NCI-H226 (cell line): Measurements from ENCODE around the gene MEA1.
"Not testable (repeated sequence)": the region's sequence is repeated elsewhere in the genome, so short reads cannot be mapped to it uniquely, and the experiment has no call there.

ENCODE experiments used
- DNase-seq: peaks from one replicate; pipeline ENCODE4 v3.0.0-alpha.2; 2015

The MEA1 gene

DNA sequence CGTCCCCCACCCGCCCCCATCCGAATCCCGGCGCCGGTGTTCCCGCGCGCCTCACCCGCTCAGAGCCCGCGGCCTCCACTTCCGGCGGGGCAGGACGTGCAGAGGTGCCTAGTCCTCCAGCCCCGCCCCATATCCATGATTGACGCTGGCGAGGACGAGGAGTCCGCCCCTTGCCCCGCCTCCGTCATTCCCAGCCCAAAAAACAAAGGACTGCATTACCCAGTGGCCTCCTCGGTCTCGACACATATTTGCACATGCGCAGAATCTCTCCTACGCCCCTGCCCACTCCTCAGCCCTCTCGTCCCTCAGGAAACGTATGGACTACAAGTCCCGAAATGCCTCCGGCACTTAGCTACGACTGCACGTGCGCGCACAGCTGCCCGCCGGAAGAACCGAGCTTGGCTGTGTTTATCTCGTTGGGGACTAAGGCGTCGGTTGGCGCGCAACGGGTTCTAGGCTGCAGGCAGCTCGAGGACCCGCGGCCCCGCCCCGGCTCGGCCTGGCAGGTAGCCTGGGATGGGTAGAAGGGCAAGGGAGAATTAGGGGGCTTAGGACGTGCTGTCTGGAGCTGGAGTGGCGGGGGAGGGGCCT is at the start of gene MEA1, which contains the start of gene KLHDC3:
MEA1 (minus strand) TSS at position 104 of the 591 bp plus-strand sequence. CDS start 133 bp downstream, outside the sequence.
KLHDC3 (plus strand) TSS at position 407 of the 591 bp plus-strand sequence. CDS start 2,944 bp downstream, outside the sequence.
- DNase-seq = peak; percentile 99

GRCh38 chr6:43062818-43063217 is 49.1 kb upstream of the MEA1 start:
- no peak for DNase-seq

GRCh38 chr6:43061861-43062260 is 48.1 kb upstream of the MEA1 start:
- peak; percentile 17 for DNase-seq

DNA sequence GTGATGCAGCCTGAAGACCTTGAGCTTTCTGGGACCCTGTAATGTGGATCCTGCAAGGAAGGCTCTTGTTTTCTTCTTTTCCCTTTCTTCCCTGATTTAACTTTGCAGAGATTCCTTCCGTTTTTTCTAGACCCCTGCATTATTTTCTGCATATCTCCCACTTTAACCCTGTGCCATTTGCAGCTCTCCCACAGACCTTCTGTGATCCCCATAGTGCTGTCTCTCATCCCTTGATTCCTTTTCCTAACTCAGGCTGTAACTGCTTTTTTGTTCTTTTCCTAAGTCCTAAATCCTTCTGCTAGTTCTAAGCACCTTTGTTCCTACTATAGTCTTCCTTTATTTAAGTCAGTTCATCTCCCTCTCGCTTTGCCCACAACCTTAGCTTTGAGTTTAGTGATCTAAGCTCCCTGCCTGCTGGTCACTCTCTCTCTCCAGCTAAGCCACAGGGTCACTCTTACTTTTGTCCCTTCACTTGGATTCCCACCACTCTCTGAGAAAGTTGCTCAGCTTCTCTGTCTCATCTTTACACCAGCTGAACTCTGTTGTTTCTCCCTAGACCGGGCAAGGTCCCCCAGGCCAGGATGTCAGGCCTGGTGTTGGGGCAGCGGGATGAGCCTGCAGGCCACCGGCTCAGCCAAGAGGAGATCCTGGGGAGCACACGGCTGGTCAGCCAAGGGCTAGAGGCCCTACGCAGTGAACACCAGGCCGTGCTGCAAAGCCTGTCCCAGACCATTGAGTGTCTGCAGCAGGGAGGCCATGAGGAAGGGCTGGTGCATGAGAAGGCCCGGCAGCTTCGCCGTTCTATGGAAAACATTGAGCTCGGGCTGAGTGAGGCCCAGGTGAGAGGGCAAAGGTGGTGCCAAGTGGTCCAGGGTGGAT is 47.2 kb upstream of the MEA1 start:
- DNase-seq = no peak

DNA sequence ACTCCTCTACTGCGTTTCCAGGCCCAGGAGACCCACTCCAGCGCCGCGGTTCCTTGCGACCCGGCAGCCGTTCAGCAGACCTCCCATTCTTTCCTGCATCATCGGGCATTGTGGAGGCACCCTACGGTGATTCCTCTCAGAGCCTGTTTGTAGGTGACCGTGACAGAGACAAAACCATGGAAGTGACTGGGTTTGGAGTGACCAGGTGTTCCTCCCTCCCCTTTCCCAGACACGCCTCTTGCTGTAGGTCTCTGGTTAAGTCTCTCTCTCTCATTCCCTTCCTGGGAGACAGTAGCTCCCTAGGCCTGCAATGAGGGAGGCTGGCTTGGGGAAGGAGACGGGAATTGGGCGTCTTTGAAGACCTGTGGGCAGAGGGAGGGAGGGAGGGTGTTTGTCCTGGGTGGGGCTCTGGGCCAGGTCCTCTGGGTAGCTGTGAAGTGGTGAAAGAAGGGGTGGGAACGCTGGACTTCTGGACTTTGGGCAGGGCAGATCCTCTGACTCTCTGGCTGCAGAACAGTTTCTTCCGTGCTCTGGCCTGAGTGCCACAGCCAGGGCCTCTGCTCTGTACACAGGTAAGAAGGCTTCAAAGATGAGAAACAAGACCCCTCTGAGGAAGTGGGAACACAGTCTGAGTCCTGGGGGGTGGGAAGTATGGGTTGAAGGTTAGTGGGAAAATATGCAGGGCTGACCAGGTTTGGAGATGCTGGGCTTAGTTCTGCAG is 46.4 kb upstream of the MEA1 start:
- no peak for DNase-seq

DNA sequence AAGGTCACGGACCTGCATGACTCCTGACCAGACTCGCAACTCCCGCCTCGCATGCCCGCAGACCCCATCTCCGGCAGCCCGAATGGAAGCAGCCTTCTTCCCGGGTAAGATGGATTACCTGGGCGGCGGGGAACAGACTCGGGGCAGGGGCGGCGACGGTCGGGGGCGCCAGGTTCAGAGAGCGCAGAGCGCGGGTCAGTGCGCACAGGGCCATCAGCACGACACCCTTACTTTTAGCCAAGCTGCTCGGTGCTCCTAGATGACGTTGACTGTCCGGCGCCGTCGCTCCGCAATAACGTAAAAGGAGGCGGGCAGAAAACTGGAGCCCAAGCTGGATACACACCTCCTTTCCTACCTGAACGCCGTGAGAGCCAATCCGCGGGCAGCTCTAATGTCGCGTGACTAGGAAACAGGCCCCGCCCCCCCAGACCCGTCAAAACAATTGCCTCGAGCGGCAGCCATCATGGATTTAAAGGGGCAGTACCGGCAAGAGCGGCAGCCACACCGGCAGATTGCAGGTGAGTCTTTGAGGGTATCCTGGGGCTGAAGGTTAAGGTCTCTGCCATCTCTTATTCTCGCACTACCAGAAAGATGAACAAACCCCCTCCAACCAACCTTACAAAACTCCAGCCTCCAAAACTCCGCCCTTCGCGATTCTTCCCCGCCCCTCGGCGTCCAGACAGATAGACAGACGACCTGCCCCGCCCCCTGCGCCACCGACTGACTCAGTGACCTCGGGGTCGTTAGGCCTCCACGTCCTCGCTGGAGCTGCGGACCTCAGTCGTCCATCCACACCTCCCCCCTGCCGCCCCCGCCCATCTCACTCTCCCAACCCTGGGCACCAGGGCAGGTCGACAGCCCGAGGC is 45.7 kb upstream of the MEA1 start, which contains the start of the genes KLC4 and MRPL2:
KLC4 (plus strand) TSS at position 464 of the 866 bp plus-strand sequence. CDS start 1,705 bp downstream, outside the sequence.
MRPL2 (minus strand) TSS at position 267 of the 866 bp plus-strand sequence; CDS start at position 214, 53 bp downstream.
- peak; percentile 95 for DNase-seq

GRCh38 chr6:43058531-43058930 is 44.8 kb upstream of the MEA1 start:
- no peak for DNase-seq

DNA sequence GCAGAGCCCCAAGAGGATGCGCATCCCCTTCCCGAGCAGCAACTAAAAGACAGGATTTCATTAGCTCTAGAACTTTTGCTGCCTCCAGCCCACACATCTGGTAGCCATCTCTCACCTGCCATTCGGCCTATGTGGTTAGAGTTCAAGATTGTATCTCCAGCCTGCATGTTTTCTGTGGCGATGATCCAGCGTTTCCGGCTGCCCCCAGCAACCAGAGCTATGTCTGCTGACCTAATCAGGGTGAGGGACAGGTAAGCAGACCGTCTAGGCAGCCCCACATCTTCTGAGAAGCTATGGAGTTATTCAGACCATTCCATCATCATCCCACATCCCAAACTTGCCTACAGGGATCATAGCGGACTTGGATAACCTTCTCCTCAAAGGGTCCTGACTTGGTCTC is 42.2 kb upstream of the MEA1 start:
- DNase-seq = no peak

DNA sequence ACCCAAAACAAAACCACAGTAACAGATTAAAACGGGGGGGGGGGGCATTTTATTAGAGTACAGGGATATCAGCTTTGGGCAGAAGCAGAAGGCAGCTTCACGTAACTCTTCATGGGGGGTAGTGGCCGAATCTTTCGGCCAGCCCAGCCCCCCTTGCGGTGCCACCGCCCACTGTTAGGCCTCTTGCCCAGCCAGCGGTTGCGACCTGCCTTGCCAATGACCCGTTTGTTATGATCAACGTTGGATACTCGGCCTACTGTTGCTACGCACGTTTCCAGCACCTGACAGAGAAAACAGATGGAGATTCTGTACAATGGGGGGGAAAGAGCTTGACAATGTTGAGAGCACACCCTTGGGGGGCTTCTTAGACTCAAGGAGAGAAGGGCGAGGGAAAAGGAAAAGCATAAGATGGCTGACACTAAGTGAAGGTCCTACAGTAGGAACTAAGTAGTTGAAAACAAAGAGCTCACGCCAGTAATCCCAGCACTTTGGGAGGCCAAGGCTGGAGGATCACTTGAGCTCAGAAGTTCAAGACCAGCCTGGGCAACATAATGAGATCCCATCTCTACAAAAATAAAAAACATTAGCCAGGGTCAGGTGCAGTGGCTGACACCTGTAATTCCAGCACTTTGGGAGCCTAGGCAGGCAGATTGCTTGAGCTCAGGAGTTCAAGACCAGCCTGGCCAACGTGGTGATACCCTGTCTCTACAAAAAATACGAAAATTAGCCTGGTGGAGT is 40.6 kb upstream of the MEA1 start:
- no peak for DNase-seq

GRCh38 chr6:43053545-43054205 is 39.9 kb upstream of the MEA1 start, which contains the start of gene CUL7:
CUL7 (minus strand) TSS chr6:43053851; CDS start chr6:43052788, 1,063 bp downstream.
- peak; percentile 95 for DNase-seq

DNA sequence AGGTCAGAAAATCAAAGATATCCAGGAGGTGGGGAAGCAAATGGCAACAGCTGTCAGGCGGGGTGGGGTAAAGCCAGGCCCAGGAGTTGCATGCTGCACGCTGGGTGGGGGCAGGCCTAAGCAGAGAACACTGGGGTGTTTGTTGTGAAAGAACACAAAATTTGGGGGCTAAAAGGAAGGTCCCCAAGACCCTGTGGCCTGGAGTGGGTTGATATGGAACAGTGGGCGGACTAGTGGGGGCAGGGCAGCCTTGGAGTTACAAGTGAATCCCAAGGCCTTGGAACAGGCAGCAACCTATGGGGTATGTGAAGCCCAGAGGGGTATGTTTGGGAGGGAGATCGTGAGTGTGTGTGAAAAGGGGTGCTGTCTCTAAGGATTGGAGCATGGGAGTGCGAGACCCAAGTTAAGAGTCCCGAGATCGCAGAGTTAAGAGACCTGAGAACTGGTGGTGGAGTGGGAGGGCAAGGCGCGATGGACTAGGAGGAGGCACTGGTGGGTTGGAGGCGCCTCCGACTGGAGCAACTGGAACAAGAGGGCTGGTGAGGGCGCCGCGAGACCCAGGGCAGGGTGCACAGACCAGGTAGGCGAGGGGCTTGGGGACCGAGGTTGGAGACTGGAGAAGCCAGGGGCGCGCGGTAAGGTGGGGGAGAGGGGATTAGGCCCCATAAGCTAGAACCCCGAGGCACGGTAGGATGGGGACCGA is 39.2 kb upstream of the MEA1 start:
- DNase-seq = no peak

GRCh38 chr6:43052225-43052841 is 38.6 kb upstream of the MEA1 start:
- no peak for DNase-seq

DNA sequence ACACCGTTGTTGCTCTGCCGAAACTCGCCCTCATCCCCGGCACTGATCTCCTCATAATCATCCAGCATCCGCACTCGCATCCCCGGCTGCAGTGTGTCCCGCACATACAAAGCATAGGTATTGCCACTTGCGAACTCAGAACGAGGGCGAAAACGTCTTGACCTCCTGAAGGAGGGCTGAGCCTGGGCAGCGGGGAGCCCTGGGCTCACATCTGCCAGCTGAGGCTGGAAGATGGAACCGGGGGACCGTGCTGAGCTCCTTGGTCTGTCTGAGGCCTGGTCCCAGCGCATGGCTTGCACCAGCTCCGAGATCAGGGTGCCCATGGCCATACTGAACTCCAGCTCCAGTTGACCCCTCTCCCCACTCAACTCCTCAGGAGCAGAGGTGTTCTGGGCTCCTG is 37.2 kb upstream of the MEA1 start:
- DNase-seq = no peak

GRCh38 chr6:43047998-43048397 is 34.3 kb upstream of the MEA1 start:
- no peak for DNase-seq

GRCh38 chr6:43045371-43045930 is 31.7 kb upstream of the MEA1 start:
- DNase-seq = no peak

- no peak for DNase-seq
Observed at GRCh38 chr6:43043310-43043709, 29.6 kb upstream of the MEA1 start.

- not testable (repeated sequence) for DNase-seq
Observed at GRCh38 chr6:43041475-43041874, 27.7 kb upstream of the MEA1 start.

- DNase-seq = no peak
Observed at GRCh38 chr6:43040542-43041257, 27.0 kb upstream of the MEA1 start.

- no peak for DNase-seq
Observed at GRCh38 chr6:43038727-43039126, 25.0 kb upstream of the MEA1 start.
